ENCODE results near the gene IFRD2. TPM values are rescaled to one million over a fixed set of nuclear protein-coding genes. Genes with fewer than 3 reads are reported as not detected.

The IFRD2 gene
- total and polyA plus RNA-seq, 2 of the 13 experiments (the other 11 are each of a cell fraction or from before 2014, with no cell fraction given): 32.8 to 96.1 TPM

- TF ChIP-seq ZNF142 (CRISPR knock-in tag; IDR thresholded peaks at IDR 0.05): no peak
- TF ChIP-seq ZNF550 (CRISPR knock-in tag; IDR thresholded peaks at IDR 0.05; ENCODE audit: borderline replicate concordance): no peak
- no peak for TF ChIP-seq TFE3 (CRISPR knock-in tag; IDR thresholded peaks at IDR 0.05)
- TF ChIP-seq DMAP1 (CRISPR knock-in tag; IDR thresholded peaks at IDR 0.05): no peak
- peak; percentile 57 for TF ChIP-seq HDAC1 (CRISPR knock-in tag; IDR thresholded peaks at IDR 0.05)
- no peak for TF ChIP-seq AKNA (CRISPR knock-in tag; IDR thresholded peaks at IDR 0.05; ENCODE audit: borderline replicate concordance)
- TF ChIP-seq HOXA5 (CRISPR knock-in tag; IDR thresholded peaks at IDR 0.05): no peak
- TF ChIP-seq GMEB1 (CRISPR knock-in tag; IDR thresholded peaks at IDR 0.05; ENCODE audit: borderline replicate concordance): peak; percentile 29; the same call in 1 of the 2 replicates
- peak; percentile 78; the same call in 1 of the 2 replicates for TF ChIP-seq RELA (CRISPR knock-in tag; IDR thresholded peaks at IDR 0.05)
- TF ChIP-seq ZNF780A (CRISPR knock-in tag; IDR thresholded peaks at IDR 0.05): no peak
- TF ChIP-seq ZNF251 (CRISPR knock-in tag; IDR thresholded peaks at IDR 0.05): no peak
- no peak for TF ChIP-seq ZNF781 (CRISPR knock-in tag; IDR thresholded peaks at IDR 0.05; ENCODE audit: borderline replicate concordance, not compliant biosample characterization)
- TF ChIP-seq ZNF274 (CRISPR knock-in tag; IDR thresholded peaks at IDR 0.05): no peak
- TF ChIP-seq SIN3B (IDR thresholded peaks at IDR 0.05; ENCODE audit: low read length): 0 out of 2 replicates have a peak, but pooled peaks have one; percentile 48
- no peak for TF ChIP-seq TRIM24 (CRISPR knock-in tag; IDR thresholded peaks at IDR 0.05)
These were observed 19.1 kb downstream of the IFRD2 start (continued) for GRCh38 chr3:50272911-50273688.

Measured in HepG2 (cell line).